WI38 (cell line): ENCODE measurements around the gene UNC45A.

Experiments used
- H3K4me3 ChIP-seq: 2 replicates; pipeline ENCODE4 v1.5.1; 2011; ENCODE audit warnings: low read depth, mild to moderate bottlenecking, control low read depth, low read length
- CTCF ChIP-seq: IDR thresholded peaks from 2 replicates; pipeline ENCODE4 v1.5.1; 2012; ENCODE audit warnings: low read depth, mild to moderate bottlenecking, control low read depth, low read length

Gene UNC45A

DNA sequence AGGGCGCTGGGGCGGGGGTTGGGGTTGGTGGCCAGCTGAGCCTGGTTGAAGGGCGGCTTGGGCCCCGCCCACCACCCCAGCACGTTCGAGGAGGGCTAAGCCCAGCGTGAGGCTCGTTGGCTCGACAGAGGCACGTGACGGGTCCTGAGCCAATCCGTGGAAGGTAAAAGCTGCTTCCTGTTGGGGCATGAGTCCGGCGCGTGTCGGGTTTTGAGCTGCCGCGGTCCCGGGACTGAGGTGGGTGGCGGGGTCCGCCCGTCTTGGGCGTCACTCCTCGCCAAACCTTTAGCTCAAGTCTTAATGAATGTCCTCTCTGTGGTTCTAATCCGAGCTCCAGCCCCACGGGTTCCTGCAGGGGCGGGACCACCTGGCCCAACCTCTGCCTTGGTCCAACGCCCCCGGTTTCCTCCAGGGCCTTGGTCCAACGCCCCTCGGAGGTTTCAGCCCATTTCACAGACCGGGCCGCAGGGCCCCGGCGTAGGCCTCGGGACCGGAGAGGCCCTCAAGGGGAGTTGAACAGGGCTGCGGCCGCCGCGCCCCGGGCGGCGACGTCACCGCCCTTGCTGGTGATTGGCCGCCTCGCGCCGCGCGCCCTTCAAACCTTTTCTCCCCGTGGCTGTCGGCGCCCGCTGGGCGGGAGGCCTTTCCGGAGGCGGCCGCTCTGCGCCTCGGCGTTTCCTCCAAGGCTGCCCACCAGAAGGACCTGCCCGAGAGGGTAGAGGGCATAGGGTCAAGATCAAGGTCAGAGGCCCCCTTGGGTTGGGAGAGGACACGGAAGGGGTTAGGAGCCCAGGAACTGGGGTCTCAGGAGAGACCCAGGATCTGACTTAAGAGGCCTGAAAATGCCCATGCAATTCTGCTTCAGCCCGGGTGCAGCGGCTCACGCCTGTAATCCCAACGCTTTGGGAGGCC lies 19.9 kb downstream of the UNC45A start, which contains the start of gene RCCD1:
Gene RCCD1 (plus strand): TSS at position 173 of the 912 bp plus-strand sequence. CDS start 1,851 bp downstream, outside the sequence.
- H3K4me3 ChIP-seq = peak within 1 kb of the TSS; percentile 77
- TF ChIP-seq CTCF = no peak

- no peak for TF ChIP-seq CTCF
- H3K4me3 ChIP-seq = peak overlapping the region; percentile 77
Measured at GRCh38 chr15:90955624-90956273, 20.7 kb downstream of the UNC45A start.

DNA sequence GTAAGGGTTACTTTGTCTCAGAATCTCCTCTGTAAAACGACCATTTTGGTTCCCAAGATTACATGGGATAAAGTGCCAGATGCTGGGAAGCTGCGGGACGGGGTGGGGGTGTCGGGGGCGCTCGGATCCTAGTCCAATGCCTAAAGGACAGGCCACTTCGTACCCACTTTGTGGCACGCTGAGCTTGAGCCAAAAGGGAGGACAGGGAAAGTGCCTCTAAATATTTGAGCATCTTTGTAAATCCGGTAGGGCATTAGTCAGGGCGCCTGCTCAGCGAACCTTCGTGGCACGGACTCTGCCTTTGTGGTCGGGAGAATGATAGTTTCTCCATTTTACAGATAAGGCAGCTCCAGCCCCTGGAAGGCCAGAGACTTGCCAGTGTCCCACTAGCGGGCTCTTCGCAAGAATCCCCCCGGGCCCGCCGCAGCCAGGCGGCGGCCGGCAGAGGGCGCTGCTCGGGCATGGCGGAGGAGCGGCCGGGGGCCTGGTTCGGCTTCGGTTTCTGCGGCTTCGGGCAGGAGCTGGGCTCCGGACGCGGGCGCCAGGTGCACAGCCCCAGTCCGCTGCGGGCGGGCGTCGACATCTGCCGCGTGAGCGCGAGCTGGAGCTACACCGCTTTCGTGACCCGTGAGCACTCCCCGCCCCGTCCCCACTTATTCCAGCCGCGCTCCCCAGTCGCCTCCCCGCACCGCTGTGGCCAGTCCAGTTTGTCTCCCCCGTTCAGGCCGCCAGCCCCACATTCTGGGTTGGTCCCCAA lies 21.4 kb downstream of the UNC45A start:
- TF ChIP-seq CTCF = peak; percentile 94
- peak overlapping the region; percentile 59 for H3K4me3 ChIP-seq

- no peak for TF ChIP-seq CTCF
- peak overlapping the region; percentile 59 for H3K4me3 ChIP-seq
Measured at GRCh38 chr15:90957031-90957790, 22.1 kb downstream of the UNC45A start.

DNA sequence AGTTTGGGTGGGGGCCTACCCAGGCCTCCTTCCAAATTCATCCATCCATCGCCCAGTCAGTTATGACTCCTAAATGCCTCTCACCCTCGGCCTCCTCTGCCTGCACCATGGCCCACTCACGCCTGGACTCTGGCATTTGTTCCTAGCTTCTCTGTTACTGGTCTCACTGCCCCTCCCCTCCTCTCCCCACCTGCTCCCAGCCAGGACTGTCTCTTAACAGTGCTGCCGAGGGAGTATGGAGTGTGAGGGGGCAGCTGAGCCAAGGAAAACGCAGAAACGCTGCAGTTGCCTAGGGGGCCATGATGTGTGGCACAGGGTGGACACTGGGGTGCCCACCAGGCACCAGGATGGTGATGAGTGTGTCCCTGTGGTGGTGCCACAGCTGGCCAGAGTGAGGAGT lies 22.7 kb downstream of the UNC45A start:
- peak overlapping the region; percentile 59; the same call in 1 of the 2 replicates for H3K4me3 ChIP-seq
- no peak for TF ChIP-seq CTCF

DNA sequence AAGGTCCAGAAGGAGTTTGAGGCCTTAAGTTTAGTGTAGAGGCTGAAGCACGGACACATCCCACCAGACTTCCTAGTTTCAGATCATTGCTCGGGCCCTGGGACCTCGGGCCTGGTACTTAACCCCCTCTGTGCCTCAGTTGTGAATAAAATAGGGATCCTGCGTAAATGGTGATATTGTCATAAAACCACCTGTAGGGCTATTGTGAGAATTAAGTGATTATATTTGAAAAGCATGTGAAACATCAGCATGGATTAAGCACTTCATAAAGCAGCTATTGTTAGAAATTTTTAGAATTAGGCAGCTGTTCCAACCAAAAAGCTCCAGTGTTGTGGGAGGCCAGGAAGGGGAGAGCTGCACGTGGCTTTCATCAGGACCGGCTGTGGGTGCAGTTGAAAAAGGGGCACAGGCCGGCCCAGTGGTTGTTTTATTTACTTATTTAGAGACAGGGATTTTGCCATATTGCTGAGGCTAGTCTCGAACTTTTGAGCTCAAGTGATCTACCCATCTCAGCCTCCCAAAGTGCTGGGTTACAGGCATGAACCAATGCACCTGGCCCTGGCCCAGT lies 24.0 kb downstream of the UNC45A start:
- no peak overlapping the region for H3K4me3 ChIP-seq
- TF ChIP-seq CTCF = no peak
